Neutrophil (primary cell): Measurements from ENCODE around the gene ZNF79.

Source experiments
- H3K27ac ChIP-seq: fragments of 200-600 bp; sonication (generic); 2 replicates; pipeline ENCODE4 v1.5.1; 2016; ENCODE audit warnings: mild to moderate bottlenecking, moderate library complexity
- H3K27me3 ChIP-seq: fragments of 200-600 bp; sonication (generic); 2 replicates; pipeline ENCODE4 v1.6.0; 2016; ENCODE audit warnings: mild to moderate bottlenecking
- H3K36me3 ChIP-seq: fragments of 200-600 bp; sonication (generic); 2 replicates; pipeline ENCODE4 v1.5.1; 2017
- H3K4me1 ChIP-seq, 2 experiments: fragments of 200-600 bp in 1 of 2; sonication (generic) in 1 of 2; 1 replicate in 1 of 2; 2 replicates in 1 of 2; pipeline versions ENCODE4 v1.5.1 to v1.6.1; 2013 to 2016; ENCODE audit warnings: low read depth in 1 of 2, low read length in 1 of 2, mild to moderate bottlenecking in 1 of 2, moderate library complexity in 1 of 2; ENCODE audit not compliant: control insufficient read depth in 1 of 2, insufficient read depth in 1 of 2
- H3K4me3 ChIP-seq, 2 experiments: fragments of 200-600 bp in 1 of 2; sonication (generic) in 1 of 2; 1 replicate in 1 of 2; 2 replicates in 1 of 2; pipeline ENCODE4 v1.5.1; 2013 to 2016; ENCODE audit warnings: low read depth in 1 of 2, low read length in 1 of 2, mild to moderate bottlenecking in 1 of 2, moderate library complexity in 1 of 2
- H3K9me3 ChIP-seq: fragments of 200-600 bp; sonication (generic); 2 replicates; pipeline ENCODE4 v1.5.1; 2016
- TF ChIP-seq, protein P1 (sequence below): fragments of 200-600 bp; sonication (generic); IDR thresholded peaks from 2 replicates; pipeline ENCODE4 v1.5.1; 2016; ENCODE audit warnings: antibody characterized with exemption

Gene ZNF79

DNA sequence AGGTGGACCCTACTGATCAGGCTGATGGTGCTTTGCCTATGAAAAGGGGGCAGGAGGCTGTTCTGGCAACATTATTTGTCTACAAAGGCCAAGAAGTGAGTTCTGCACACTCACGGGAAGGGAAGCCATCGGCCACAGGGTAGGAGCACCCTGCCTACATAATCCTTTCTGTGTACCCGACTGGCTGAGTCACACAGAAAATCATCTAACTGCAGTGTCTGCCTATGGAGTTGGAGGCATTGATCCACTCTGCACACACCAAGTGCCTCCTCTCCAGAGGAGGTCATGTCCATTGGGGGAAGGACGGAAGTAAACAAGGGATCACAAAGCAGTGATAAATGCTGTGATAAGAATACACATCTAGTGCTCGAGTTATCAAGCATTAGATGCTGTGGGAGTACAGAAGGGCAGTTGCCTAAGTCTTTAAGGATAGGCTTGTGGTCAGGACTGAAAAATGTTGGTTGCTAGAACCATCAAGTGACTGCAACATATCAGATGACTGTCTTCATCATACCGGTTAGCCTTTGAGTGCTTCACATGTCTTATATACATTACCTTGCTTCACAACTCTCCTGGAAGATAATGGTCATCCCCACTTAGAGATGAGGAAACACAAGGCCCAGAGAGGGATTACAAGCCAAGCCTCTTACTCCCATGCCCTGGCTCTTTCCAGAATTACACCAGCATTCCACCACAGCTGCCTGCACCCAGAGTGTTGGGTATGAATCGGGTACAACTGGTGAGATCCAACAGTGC lies 28.5 kb upstream of the ZNF79 start:
- Histone ChIP-seq H3K9me3 (no peaks in the 10 kb centered on the region), H3K4me3 (peak overlapping the region; percentile 64 to 95), H3K4me1 (peaks cover 19 to 23% of the 10 kb centered on the region in 2 experiments), H3K27me3 (peaks cover 37% of the 10 kb centered on the region), H3K27ac (no peak overlapping the region), H3K36me3 (no peaks in the 10 kb centered on the region)
- TF ChIP-seq, protein P1, sequence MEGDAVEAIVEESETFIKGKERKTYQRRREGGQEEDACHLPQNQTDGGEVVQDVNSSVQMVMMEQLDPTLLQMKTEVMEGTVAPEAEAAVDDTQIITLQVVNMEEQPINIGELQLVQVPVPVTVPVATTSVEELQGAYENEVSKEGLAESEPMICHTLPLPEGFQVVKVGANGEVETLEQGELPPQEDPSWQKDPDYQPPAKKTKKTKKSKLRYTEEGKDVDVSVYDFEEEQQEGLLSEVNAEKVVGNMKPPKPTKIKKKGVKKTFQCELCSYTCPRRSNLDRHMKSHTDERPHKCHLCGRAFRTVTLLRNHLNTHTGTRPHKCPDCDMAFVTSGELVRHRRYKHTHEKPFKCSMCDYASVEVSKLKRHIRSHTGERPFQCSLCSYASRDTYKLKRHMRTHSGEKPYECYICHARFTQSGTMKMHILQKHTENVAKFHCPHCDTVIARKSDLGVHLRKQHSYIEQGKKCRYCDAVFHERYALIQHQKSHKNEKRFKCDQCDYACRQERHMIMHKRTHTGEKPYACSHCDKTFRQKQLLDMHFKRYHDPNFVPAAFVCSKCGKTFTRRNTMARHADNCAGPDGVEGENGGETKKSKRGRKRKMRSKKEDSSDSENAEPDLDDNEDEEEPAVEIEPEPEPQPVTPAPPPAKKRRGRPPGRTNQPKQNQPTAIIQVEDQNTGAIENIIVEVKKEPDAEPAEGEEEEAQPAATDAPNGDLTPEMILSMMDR, result no peak

DNA sequence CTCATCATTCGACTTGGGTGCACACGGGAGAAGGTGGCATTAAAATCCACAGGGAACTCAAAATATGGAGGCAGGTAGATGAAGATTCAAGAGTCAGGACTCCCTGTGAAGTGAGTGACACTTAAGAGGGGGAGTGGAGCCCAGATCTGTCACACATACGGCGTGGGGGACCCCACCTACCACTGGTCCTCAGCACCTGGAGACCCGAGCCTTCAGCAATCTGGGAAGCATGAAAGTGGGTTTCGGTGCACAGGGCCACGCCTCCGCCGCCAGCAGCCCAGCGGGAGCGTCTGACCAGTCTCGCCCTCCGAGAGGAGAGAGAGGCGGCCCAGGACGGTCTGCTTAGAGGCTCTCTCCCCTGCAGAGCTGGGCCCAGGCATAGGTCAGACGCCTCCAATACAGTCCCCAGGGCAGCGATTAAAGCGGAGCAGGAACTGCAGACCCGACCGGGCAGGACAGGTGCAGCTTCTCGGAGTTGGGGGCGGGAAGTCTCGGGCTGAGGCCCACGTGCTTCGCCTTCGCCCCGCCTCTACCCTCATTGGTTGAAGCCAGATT lies 27.9 kb upstream of the ZNF79 start:
- Histone ChIP-seq H3K9me3 (no peaks in the 10 kb centered on the region), H3K36me3 (no peaks in the 10 kb centered on the region), H3K27ac (no peak overlapping the region), H3K4me3 (peak overlapping the region; percentile 64 to 95), H3K4me1 (peaks cover 19 to 21% of the 10 kb centered on the region in 2 experiments), H3K27me3 (peaks cover 37% of the 10 kb centered on the region)
- TF ChIP-seq, protein P1, result no peak

DNA sequence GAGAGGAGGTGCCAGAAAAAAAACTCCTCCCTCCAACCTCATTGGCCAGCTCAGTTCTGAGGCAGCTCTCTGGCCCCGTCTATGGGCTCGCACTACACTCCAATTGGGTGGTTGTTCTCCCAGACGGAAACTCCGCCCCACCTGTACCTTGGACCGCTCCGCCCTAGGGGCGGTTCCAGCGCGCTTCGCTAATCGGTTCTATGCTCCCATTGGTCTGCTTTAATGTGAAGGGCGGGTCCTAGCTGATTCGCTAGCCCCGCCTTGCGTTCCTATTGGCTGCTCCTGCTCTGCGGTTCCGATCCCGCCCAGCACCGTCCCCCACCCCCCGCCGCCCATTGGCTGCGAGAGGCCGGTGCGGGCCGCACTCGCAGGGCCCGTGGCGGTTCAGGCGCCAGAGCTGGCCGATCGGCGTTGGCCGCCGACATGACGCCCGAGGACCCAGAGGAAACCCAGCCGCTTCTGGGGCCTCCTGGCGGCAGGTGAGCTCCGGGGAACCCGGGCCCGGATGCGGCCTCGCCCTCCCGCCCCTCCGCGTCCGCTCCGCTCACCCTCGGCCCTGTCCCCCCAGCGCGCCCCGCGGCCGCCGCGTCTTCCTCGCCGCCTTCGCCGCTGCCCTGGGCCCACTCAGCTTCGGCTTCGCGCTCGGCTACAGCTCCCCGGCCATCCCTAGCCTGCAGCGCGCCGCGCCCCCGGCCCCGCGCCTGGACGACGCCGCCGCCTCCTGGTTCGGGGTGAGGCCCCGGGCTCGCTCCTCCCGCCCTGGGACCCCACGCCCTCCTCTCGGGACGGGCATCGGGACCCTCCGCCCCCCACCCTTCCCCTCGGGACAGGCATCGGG lies 27.2 kb upstream of the ZNF79 start, which contains the start of gene SLC2A8:
Gene SLC2A8 (plus strand): TSS at position 362 of the 838 bp plus-strand sequence. CDS start 62 bp downstream, at position 424.
- Histone ChIP-seq H3K4me1 (peaks cover 19 to 21% of the 10 kb centered on the region in 2 experiments), H3K27ac (peak within 1 kb of the TSS; percentile 40), H3K27me3 (peaks cover 37% of the 10 kb centered on the region), H3K4me3 (peak within 1 kb of the TSS; percentile 64 to 95), H3K9me3 (no peaks in the 10 kb centered on the region), H3K36me3 (no peaks in the 10 kb centered on the region)
- TF ChIP-seq, protein P1, result no peak

DNA sequence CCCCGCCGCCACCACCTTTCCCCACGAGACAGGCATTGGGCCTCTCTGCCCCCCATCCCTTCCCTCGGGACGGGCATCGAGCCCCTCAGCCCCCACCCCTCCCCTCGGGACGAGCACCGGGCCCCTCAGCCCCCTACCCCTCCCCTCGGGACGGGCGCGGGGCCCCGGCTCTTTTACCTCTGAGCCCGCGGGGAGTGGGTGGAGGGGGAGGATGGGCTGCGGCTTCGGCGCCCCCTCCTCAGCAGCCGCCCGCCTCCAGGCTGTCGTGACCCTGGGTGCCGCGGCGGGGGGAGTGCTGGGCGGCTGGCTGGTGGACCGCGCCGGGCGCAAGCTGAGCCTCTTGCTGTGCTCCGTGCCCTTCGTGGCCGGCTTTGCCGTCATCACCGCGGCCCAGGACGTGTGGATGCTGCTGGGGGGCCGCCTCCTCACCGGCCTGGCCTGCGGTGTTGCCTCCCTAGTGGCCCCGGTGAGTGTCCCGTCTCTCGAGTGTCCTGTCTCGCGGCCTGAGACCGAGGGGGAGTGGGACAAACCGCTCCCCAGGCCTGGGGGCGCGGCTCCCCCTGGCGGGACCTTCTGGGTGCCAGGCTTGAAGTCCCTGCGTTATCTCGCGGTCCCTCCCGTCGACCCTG lies 26.4 kb upstream of the ZNF79 start:
- peak overlapping the region; percentile 64 to 95 for H3K4me3 ChIP-seq
- H3K27me3 ChIP-seq, result peaks cover 37% of the 10 kb centered on the region
- peaks cover 19 to 21% of the 10 kb centered on the region in 2 experiments for H3K4me1 ChIP-seq
- H3K36me3 ChIP-seq, result no peaks in the 10 kb centered on the region
- TF ChIP-seq, protein P1, result no peak
- no peak overlapping the region for H3K27ac ChIP-seq
- no peaks in the 10 kb centered on the region for H3K9me3 ChIP-seq

DNA sequence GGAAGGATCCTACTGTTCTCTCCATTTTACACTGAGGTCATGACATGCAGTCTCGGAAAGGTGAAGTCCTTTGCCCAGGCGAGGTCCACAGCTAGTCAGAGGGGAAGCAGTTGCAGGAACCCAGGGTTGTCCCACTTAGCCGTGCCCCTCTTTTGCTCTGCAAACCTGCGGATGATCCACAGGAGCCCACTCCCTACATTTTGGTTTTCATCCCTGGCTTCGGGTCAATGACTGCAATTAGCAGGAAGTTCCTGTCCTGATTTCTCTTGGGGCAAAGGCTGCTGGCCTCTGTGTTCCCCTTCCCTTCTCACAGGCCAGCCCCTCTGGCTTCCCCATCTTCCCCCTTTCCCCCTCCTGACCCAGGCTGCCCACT lies 25.9 kb upstream of the ZNF79 start:
- H3K36me3 ChIP-seq, result no peaks in the 10 kb centered on the region
- peaks cover 37% of the 10 kb centered on the region for H3K27me3 ChIP-seq
- TF ChIP-seq, protein P1, result no peak
- H3K4me3 ChIP-seq, result peak overlapping the region; percentile 64 to 95
- no peak overlapping the region for H3K27ac ChIP-seq
- H3K9me3 ChIP-seq, result no peaks in the 10 kb centered on the region
- H3K4me1 ChIP-seq, result peaks cover 19 to 21% of the 10 kb centered on the region in 2 experiments
